NCI-H2107 treated with DMSO at 0.1 percent for 48 hours (cell line): ENCODE data around the gene SIRT7.

ENCODE experiments used
- DNase-seq: peaks from one replicate; lab custom pipeline; 2025; ENCODE audit not compliant: unreplicated experiment; lab: John Stamatoyannopoulos, UW

The SIRT7 gene

DNA sequence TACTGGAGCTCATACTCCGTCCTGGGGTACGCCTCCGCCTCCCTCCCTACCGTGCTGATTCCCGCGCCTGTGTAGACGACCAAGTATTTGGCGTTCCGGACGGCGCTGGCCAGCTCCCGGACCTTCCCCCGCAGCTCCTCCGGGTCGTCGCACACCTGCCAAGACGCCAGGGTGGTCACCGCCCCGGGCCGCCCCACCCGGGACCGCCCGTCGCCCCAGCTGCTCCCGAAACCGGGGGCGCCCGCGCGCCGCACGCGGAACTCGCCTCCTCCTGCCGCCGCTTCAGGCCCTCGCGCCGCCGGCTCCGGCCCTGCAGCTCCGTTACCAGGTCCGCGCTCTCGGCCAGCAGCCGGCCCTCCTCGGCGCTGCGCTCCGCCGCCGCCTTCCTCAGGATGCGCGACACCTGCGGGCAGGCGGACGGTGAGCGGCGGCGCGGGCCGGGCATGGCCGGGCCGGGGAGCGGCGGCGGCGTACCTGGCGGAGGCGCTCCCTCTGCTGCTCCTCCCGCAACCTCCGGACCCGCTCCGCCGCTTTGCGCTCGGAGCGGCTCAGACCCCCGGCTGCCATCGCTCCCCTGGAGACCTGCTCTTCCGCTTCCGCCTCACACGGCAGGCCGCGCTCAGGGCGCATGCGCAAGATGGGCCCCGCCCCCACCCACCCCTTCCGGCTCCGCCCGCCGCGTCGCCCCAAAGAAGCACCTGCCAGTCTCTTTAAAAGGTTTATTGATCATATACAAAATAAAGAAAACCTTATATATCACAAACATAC, at the start of gene SIRT7:
Gene SIRT7, minus strand, starts transcription at position 612 of the 768 bp plus-strand sequence. Its CDS starts 45 bp downstream, at position 567.
- peak; percentile 61 for DNase-seq

GRCh38 chr17:81967244-81967532, 49.2 kb upstream of the SIRT7 start:
- DNase-seq, result no peak

GRCh38 chr17:81966343-81967243, 48.6 kb upstream of the SIRT7 start:
- no peak for DNase-seq

DNA sequence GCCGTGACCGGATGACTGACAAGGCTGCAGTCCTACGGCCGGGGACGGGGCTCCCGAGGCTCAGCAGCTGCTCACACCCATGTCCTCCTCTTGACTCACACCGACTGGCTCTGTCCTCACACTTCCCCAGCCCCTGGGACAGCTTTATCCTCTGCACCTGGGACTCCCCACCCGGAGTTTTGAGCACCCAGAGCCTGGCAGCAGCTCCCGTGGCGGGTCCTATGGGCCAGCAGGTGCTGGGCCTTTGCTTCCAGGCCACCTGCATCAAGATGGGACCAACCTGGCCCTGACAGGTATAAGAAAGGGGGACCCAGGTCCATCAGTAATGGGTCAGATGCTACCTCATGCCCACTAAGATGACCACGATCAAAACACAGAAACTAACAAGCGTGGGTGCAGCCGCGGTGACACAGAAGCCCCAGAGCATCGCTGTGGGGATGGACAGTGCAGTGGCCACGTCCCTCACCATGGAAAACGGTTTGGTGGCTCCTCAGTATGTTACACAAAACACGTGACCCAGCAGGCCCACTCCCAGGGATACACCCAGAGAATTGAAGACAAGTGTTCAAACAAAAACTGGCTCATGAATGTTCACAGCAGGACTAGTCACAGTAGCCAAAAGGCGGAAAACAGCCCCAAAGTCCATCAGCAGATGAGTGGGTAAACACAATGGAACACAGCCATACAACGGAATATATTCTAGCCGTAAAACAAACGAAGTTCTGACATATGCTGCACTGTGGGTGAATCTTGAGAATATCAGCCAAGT, 46.3 kb upstream of the SIRT7 start:
- DNase-seq, result no peak

DNA sequence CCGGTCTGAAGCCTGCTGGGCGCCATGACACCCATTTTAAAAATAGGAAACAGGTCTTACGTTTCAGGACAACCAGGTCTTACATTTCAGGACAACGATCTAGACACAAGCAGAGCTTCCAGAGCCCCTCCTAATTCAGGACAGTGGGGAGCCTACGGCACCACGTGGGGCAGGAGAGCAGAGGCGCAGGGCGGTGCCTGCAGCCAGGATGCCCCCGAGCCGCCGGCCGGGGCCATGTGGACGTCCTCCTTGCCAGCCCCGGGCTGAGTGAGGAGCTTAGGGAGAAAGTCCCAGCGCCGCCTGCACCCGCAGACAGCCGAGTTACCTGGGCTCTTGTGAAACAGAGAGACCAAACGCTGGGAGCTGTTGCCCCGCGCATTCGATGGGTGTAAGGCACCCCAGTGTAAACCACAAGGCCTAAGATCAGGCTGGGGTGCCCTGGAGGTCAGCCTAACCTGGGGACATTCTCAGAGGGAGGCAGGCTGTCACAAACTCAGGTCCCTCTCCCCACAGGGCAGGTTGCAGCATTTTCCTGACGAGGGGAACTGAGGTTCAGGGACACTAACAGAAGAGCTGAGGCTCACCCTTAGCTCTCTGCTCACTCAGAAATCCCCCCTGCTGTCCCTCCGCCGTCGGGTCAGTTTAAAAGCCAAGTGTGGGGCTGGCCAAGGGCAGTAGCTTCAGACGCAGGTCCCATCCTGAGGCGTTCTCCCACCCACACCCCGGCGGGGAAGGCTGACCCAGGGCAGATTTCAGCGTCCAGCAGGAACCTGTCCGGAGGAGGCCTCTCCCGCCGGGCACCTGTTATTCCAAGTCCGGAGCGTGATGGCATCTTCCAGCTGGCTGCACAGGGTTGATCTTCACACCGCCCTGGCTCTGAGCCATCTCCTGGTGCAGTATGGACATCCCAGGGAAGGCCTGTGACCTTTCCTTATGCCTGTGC, 44.8 kb upstream of the SIRT7 start:
- DNase-seq, result no peak

- DNase-seq, result no peak
These were observed 43.8 kb upstream of the SIRT7 start for GRCh38 chr17:81961521-81962498.

GRCh38 chr17:81961087-81961511, 43.1 kb upstream of the SIRT7 start, which contains the start of gene NOTUM:
NOTUM (minus strand) TSS chr17:81961187; CDS start chr17:81960909, 278 bp downstream.
- DNase-seq, result no peak

- DNase-seq, result no peak
These were observed 42.4 kb upstream of the SIRT7 start for GRCh38 chr17:81960130-81960958.

- no peak for DNase-seq
These were observed 41.6 kb upstream of the SIRT7 start for GRCh38 chr17:81959362-81960129.

- no peak for DNase-seq
These were observed 40.8 kb upstream of the SIRT7 start for GRCh38 chr17:81958633-81959342.

DNA sequence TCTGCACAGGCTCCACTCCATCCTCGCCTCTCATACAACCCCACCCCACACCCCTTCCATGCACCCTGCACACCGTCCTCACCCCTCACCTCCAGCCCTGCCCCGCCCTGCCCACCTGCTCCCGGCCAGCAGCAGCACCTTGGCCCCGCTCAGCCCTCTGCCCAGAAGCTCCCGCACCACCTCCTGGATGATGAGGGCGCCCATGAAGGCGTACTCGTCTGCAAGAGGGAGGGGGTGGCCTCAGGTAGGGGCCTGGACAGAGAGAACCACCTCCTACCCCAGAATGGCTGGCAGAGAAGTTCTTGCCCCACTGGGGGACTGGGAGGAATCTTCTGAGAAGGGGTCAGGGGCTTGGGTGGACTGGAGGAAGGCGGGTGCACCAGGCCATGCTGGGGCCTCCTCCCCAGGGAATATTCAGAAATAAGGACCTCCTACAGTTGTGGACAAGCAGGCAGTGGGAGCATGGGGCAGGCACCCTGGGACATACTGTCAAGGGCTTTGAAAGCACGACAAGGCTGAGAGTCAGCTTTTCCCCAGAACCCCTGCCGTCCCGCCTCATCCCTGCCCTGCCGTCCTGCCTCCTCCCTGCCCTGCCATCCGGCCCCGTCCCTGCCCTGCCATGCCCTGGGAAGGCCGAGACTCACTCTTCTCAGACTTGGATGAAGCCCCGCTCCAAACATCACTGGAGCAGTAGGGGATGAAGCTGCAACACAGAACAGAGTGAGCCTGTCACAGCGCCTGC, 39.9 kb upstream of the SIRT7 start:
- no peak for DNase-seq

DNA sequence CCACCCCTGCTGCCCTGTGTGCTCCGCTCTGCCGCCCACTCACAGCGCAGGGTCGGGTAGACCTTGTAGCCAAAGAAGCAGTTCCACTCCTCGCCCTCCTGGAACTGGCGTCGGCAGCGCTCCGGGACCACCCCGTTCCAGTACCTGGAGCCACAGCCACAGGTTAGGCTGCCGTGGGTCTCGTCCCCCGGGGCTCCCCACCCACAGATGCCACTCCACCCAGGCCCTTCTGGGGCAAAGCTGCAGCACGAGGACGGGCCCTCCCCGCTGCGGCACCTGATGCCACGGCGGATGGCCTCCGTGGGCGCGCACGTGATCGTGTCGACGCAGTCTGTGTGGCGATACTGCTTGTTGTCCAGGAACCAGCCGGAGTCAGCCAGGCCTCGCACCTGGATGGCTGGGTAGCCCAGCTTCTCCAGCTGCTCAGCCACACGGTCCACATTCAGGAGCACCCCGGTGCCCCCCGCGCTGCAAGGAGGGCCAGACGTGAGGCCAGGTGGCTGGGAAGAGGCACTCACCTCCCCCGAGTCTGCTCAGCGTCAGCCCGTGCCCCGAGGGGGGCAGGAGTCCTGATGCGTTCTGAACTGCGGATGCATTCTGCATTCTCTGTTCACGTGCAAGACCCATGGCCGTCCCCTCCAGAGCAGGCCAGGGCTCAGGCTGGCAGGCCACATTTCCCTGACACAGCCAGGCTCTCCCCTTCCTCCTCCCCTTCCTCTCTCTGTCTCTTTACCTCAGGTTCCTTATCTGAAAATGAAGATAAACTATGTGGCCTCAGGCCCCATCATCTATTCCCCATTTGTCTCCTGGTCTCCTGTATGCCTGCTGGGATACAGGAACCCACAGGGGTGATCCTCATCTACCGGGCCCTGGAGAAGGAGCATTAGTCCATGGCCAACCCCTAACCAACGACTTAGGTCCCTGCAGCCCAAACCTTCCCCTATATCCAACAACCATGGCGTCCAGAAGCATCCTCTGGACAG, 38.9 kb upstream of the SIRT7 start:
- no peak for DNase-seq

DNA sequence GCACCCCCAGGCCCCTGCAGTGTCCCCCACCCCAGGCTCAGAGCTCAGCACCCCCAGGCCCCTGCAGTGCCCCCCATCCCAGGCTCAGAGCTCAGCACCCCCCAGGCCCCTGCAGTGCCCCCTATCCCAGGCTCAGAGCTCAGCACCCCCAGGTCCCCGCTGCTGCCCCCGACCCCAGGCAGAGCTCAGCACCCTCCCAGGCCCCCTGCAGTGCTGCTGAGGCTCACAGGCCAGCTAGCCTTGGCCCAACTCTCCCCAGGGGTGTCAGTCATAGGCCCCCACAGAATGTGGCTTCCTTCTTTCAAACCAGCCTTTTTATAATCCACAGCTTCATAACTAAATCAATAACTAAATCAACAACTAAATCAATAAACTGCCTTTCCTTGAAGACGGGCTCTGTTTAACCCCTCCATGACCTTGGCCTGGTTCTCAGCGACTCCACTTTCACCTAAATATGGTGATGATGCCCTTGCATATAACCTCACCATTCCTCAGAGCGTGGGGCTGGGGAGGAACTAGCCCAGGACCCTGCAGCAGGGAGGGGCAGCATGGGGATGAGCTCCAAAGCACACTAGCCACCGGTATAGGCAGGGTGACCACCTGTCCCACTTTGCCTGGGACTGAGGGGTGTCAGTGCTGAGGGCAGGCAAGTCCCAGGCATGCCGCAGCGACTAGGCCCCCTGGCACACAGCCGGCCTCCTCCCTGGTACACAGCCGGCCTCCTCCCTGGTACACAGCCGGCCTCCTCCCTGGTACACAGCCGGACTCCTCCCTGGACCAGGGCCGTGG, 38.0 kb upstream of the SIRT7 start:
- DNase-seq, result no peak

DNA sequence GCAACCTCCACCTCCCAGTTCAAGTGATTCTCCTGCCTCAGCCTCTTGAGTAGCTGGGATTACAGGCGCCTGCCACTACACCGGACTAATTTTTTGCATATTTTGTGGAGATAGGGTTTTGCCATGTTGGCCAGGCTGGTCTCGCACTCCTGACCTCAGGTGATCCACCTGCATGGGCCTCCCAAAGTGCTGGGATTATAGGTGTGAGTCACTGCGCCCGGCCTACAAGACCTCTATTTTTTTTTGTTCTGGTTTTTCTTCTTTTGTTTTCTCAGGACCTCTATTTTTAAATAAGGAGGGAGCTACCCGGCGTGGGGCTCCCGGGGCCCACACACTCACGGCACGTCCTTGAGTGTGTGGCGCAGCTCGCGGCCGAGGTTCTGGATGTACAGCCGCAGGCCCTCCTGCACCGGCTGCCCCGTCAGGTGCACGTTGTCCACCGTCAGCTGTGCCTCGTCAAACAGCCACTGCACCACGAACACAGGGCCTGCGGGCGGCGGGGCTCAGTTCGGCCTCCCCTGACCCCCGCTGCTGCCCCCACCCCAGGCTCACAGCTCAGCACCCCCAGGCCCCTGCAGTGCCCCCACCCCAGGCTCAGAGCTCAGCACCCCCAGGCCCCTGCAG, 37.2 kb upstream of the SIRT7 start:
- DNase-seq, result no peak
